GM21619 (cell line): ENCODE measurements around the gene OGFOD3.
"Not testable (repeated sequence)": the region's sequence is repeated elsewhere in the genome, so short reads cannot be mapped to it uniquely, and the experiment has no call there.

Experiments used
- ATAC-seq: cut with Tn5 transposase; IDR thresholded peaks from one replicate; pipeline ENCODE4 v1.9.1; 2021; ENCODE audit not compliant: unreplicated experiment

OGFOD3 gene

GRCh38 chr17:82434216-82434565 lies 15.8 kb upstream of the OGFOD3 start:
- no peak for ATAC-seq

GRCh38 chr17:82433560-82434215 lies 15.3 kb upstream of the OGFOD3 start:
- ATAC-seq = no peak

- ATAC-seq = no peak
Measured at GRCh38 chr17:82432017-82432416, 13.6 kb upstream of the OGFOD3 start.

- ATAC-seq = no peak
Measured at GRCh38 chr17:82429824-82430223, 11.4 kb upstream of the OGFOD3 start.

- no peak for ATAC-seq
Measured at GRCh38 chr17:82428546-82428945, 10.2 kb upstream of the OGFOD3 start.

- ATAC-seq = no peak
Measured at GRCh38 chr17:82424863-82425159, 6.4 kb upstream of the OGFOD3 start.

- ATAC-seq = no peak
Measured at GRCh38 chr17:82424001-82424862, 5.8 kb upstream of the OGFOD3 start.

GRCh38 chr17:82419540-82419939 lies 1.2 kb upstream of the OGFOD3 start:
- no peak for ATAC-seq

GRCh38 chr17:82416771-82417170 lies 1.6 kb downstream of the OGFOD3 start:
- no peak for ATAC-seq

GRCh38 chr17:82416264-82416663 lies 2.1 kb downstream of the OGFOD3 start:
- no peak for ATAC-seq

GRCh38 chr17:82415786-82416185 lies 2.6 kb downstream of the OGFOD3 start:
- ATAC-seq = no peak

- no peak for ATAC-seq
Measured at GRCh38 chr17:82415336-82415735, 3.0 kb downstream of the OGFOD3 start.

GRCh38 chr17:82414548-82415281 lies 3.7 kb downstream of the OGFOD3 start:
- no peak for ATAC-seq

GRCh38 chr17:82412535-82413520 lies 5.6 kb downstream of the OGFOD3 start:
- ATAC-seq = no peak

- not testable (repeated sequence) for ATAC-seq
Measured at GRCh38 chr17:82412081-82412480, 6.3 kb downstream of the OGFOD3 start.

GRCh38 chr17:82411396-82412053 lies 6.9 kb downstream of the OGFOD3 start:
- ATAC-seq = no peak

- ATAC-seq = no peak
Measured at GRCh38 chr17:82410014-82410716, 8.2 kb downstream of the OGFOD3 start.

- ATAC-seq = no peak
Measured at GRCh38 chr17:82408938-82409318, 9.5 kb downstream of the OGFOD3 start.

- ATAC-seq = no peak
Measured at GRCh38 chr17:82408288-82408937, 10.0 kb downstream of the OGFOD3 start.
